ENCODE measurements around the gene CFAP90. TPM values are rescaled to one million over a fixed set of nuclear protein-coding genes. Genes with fewer than 3 reads are reported as not detected.
A peak's percentile ranks its signal among the peaks of the same experiment; 100 is the strongest.

Gene CFAP90
- total RNA-seq, 8 experiments from 2014 or later = 0.45 to 39.3 (median 1.2) TPM; not detected in 2

GRCh38 chr5:7844901-7845300, 6.0 kb downstream of the CFAP90 start:
- no peak for ATAC-seq (replicated peaks in 6 of 8)
- H3K4me1 ChIP-seq (replicated peaks in 1 of 2) = peaks cover 23 to 37% of the 10 kb centered on the region in 2 donors
- H3K27ac ChIP-seq = peak overlapping the region; percentile 20 to 61
- in situ Hi-C loops (cut with MboI; ENCODE audit: low pct_unique_long_range_greater_than_20kb in 2 of 9, low sequenced_read_pairs in 9 of 9, unreplicated experiment in 9 of 9) = no loop called here
- no peak overlapping the region for H3K4me3 ChIP-seq

DNA sequence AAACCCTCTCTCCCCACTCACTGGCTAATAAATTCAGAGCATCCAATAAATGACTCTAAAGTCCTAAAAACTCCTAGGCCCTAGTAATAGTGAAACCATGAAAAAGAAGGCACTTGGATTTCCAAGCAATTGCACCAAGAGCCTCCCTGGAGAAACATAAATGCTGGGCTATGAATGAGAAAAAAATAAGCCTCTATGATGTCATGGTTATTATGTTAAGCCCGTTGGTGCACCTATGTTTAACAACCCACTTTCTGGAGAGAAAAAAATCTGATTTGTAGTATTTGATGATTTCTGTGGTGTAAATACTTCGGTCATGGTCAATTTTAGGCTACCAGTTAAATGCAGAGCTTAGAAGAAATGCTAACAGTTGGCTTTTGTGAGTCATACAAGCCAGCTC, 8.4 kb downstream of the CFAP90 start:
- no peak for ATAC-seq (replicated peaks in 6 of 8)

GRCh38 chr5:7837403-7837802, 13.5 kb downstream of the CFAP90 start:
- Histone ChIP-seq H3K27ac (no peak overlapping the region), H3K4me3 (no peak overlapping the region), H3K4me1 (replicated peaks in 1 of 2) (peaks cover 0 to 6% of the 10 kb centered on the region in 2 donors)
- 0 to 80% (median 13%) methylated on average over 1 to 2 of the region's 3 CpGs; no CpG with 5 or more reads in 5 of the 10 experiments for WGBS, 10 experiments
- ATAC-seq (replicated peaks in 6 of 8) = peak in 1 of 8 experiments; percentile 25
- in situ Hi-C loops (cut with MboI; ENCODE audit: low pct_unique_long_range_greater_than_20kb in 2 of 9, low sequenced_read_pairs in 9 of 9, unreplicated experiment in 9 of 9) = no loop called here

More for the DNA sequence above, 8.4 kb downstream of the CFAP90 start:
- peaks cover 3 to 15% of the 10 kb centered on the region in 2 donors for H3K4me1 ChIP-seq (replicated peaks in 1 of 2)
- in situ Hi-C loops (cut with MboI; ENCODE audit: low pct_unique_long_range_greater_than_20kb in 2 of 9, low sequenced_read_pairs in 9 of 9, unreplicated experiment in 9 of 9) = no loop called here
- 0 to 83% (median 46%) methylated on average over 1 to 2 of the region's 2 CpGs for WGBS, 10 experiments
- no peak overlapping the region for H3K27ac ChIP-seq
- no peak overlapping the region for H3K4me3 ChIP-seq

DNA sequence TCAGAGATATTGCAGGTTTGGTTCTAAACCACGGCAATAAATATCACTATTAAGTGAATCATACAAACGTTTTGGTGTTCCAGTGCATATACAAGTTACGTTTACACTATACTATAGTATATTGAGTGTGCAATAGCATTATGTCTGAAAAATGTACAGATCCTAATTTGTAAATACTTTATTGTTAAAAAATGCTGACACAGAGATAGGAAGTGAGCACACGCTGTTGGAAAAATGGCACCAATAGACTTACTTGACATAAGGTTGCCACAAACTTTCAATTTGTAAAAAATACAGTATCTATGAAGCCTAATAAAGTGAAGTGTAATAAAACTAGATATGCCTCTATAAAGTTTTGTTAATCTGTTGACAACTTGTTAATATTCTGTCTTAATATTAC, 16.0 kb downstream of the CFAP90 start:
- in situ Hi-C loops (cut with MboI; ENCODE audit: low pct_unique_long_range_greater_than_20kb in 2 of 9, low sequenced_read_pairs in 9 of 9, unreplicated experiment in 9 of 9) = no loop called here
- WGBS, 10 experiments = 44 to 100% (median 83%) methylated on average over 1 to 4 of the region's 4 CpGs
- H3K27ac ChIP-seq = no peak overlapping the region
- peaks cover 0 to 4% of the 10 kb centered on the region in 2 donors for H3K4me1 ChIP-seq (replicated peaks in 1 of 2)
- no peak overlapping the region for H3K4me3 ChIP-seq
- no peak for ATAC-seq (replicated peaks in 6 of 8)

GRCh38 chr5:7828269-7828668, 22.7 kb downstream of the CFAP90 start:
- Histone ChIP-seq H3K27ac (no peak overlapping the region), H3K4me3 (no peak overlapping the region), H3K4me1 (replicated peaks in 1 of 2) (peaks cover 12 to 17% of the 10 kb centered on the region in 2 donors)
- WGBS, 10 experiments = 50 to 100% (median 86%) methylated on average over 1 to 10 of the region's 10 CpGs; no CpG with 5 or more reads in 1 of the 10 experiments
- in situ Hi-C loops (cut with MboI; ENCODE audit: low pct_unique_long_range_greater_than_20kb in 2 of 9, low sequenced_read_pairs in 9 of 9, unreplicated experiment in 9 of 9) = no loop called here
- no peak for ATAC-seq (replicated peaks in 6 of 8)

GRCh38 chr5:7827610-7828009, 23.3 kb downstream of the CFAP90 start:
- ATAC-seq (replicated peaks in 6 of 8) = peak in 3 of 8 experiments; percentile 69 to 94 (median 79)
- in situ Hi-C loops (cut with MboI; ENCODE audit: low pct_unique_long_range_greater_than_20kb in 2 of 9, low sequenced_read_pairs in 9 of 9, unreplicated experiment in 9 of 9) = no loop called here
- 6 to 96% (median 76%) methylated on average over 3 to 6 of the region's 6 CpGs for WGBS, 10 experiments
- H3K4me1 ChIP-seq (replicated peaks in 1 of 2) = peaks cover 14 to 23% of the 10 kb centered on the region in 2 donors
- H3K4me3 ChIP-seq = no peak overlapping the region
- H3K27ac ChIP-seq = no peak overlapping the region

- WGBS, 10 experiments = 80 to 100% (median 95%) methylated on average over 1 to 4 of the region's 11 CpGs; no CpG with 5 or more reads in 7 of the 10 experiments
- no peak for ATAC-seq (replicated peaks in 6 of 8)
- Histone ChIP-seq H3K27ac (no peak overlapping the region), H3K4me3 (no peak overlapping the region), H3K4me1 (replicated peaks in 1 of 2) (peaks cover 14 to 25% of the 10 kb centered on the region in 2 donors)
- in situ Hi-C loops (cut with MboI; ENCODE audit: low pct_unique_long_range_greater_than_20kb in 2 of 9, low sequenced_read_pairs in 9 of 9, unreplicated experiment in 9 of 9) = no loop called here
Measured at GRCh38 chr5:7825630-7826029, 25.3 kb downstream of the CFAP90 start.

DNA sequence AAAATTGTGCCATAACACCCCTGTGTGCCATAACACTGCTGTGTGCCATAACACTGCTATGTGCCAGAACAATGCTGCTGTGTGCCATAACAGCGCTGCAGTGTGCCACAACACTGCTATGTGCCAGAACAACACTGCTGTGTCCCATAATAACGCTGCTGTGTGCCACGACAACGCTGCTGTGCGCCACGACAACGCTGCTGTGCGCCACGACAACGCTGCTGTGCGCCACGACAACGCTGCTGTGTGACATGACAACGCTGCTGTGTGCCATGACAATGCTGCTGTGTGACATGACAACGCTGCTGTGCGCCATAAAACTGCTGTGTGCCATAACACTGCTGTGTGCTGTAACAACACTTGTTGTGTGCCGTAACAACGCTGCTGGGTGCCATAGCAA, 25.9 kb downstream of the CFAP90 start:
- Histone ChIP-seq H3K27ac (peak overlapping the region; percentile 18 to 36), H3K4me3 (no peak overlapping the region), H3K4me1 (replicated peaks in 1 of 2) (peaks cover 14 to 25% of the 10 kb centered on the region in 2 donors)
- WGBS, 10 experiments = 70 to 100% (median 90%) methylated on average over 1 to 14 of the region's 18 CpGs; no CpG with 5 or more reads in 2 of the 10 experiments
- in situ Hi-C loops (cut with MboI; ENCODE audit: low pct_unique_long_range_greater_than_20kb in 2 of 9, low sequenced_read_pairs in 9 of 9, unreplicated experiment in 9 of 9) = no loop called here
- no peak for ATAC-seq (replicated peaks in 6 of 8)

DNA sequence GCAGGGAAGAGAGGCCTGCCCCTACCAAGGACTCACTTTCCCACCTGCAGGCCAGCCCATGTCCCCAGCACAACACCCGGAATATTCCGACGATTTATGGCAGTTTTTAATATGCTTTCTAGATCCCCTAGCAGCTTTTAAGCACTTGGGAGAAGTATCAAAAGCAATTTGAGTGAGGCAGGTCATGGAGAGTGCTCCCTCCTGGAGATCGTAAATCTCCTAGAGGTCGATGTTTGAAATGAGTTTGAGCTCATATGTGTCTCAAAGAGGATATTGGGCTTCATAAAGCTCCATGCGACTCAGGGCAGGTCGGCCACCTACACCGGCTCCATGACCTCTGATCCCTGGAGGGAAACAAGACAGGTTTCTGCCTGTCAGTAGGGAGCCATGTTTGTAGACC, 27.3 kb downstream of the CFAP90 start:
- ATAC-seq (replicated peaks in 6 of 8) = peak in 5 of 8 experiments; percentile 42 to 91 (median 86)
- in situ Hi-C loops (cut with MboI; ENCODE audit: low pct_unique_long_range_greater_than_20kb in 2 of 9, low sequenced_read_pairs in 9 of 9, unreplicated experiment in 9 of 9) = no loop called here
- peak overlapping the region; percentile 18 to 36 for H3K27ac ChIP-seq
- H3K4me3 ChIP-seq = no peak overlapping the region
- 20 to 72% (median 50%) methylated on average over 1 to 5 of the region's 8 CpGs; no CpG with 5 or more reads in 1 of the 10 experiments for WGBS, 10 experiments
- H3K4me1 ChIP-seq (replicated peaks in 1 of 2) = peaks cover 14 to 25% of the 10 kb centered on the region in 2 donors

- 8 to 58% (median 33%) methylated on average over 1 to 3 of the region's 3 CpGs; no CpG with 5 or more reads in 6 of the 10 experiments for WGBS, 10 experiments
- Histone ChIP-seq H3K4me1 (replicated peaks in 1 of 2) (peaks cover 14 to 25% of the 10 kb centered on the region in 2 donors), H3K27ac (no peak overlapping the region), H3K4me3 (no peak overlapping the region)
- in situ Hi-C loops (cut with MboI; ENCODE audit: low pct_unique_long_range_greater_than_20kb in 2 of 9, low sequenced_read_pairs in 9 of 9, unreplicated experiment in 9 of 9) = no loop called here
- ATAC-seq (replicated peaks in 6 of 8) = peak in 5 of 8 experiments; percentile 33 to 68 (median 43)
Measured at GRCh38 chr5:7822449-7822848, 28.5 kb downstream of the CFAP90 start.

DNA sequence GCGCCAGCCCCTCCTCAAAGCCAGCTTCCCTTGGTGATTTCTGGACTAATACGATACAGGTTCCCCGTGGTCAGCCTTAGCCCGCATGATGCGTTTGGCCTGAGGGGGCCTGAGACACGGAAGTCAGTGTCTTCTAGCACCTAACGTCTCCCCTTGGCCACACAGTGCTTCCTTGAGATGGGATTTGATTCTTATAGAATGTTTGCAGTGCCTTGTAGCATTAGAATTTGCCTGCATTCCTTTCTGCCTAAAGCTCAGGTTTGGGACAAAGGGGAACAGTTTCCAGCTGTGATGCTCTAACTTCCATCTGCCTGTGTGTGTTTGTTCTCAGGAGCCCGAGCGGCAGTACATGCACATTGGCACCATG, 34.4 kb downstream of the CFAP90 start:
- WGBS, 10 experiments = 61 to 100% (median 87%) methylated on average over 1 to 7 of the region's 9 CpGs; no CpG with 5 or more reads in 4 of the 10 experiments
- in situ Hi-C loops (cut with MboI; ENCODE audit: low pct_unique_long_range_greater_than_20kb in 2 of 9, low sequenced_read_pairs in 9 of 9, unreplicated experiment in 9 of 9) = no loop called here
- Histone ChIP-seq H3K4me3 (no peak overlapping the region), H3K27ac (no peak overlapping the region), H3K4me1 (replicated peaks in 1 of 2) (peaks cover 2 to 5% of the 10 kb centered on the region in 2 donors)
- ATAC-seq (replicated peaks in 6 of 8) = peak in 6 of 8 experiments; percentile 12 to 34 (median 34)

GRCh38 chr5:7815892-7816534, 34.9 kb downstream of the CFAP90 start:
- WGBS, 10 experiments = 3 to 83% (median 27%) methylated on average over 1 to 8 of the region's 12 CpGs; no CpG with 5 or more reads in 2 of the 10 experiments
- in situ Hi-C loops (cut with MboI; ENCODE audit: low pct_unique_long_range_greater_than_20kb in 2 of 9, low sequenced_read_pairs in 9 of 9, unreplicated experiment in 9 of 9) = no loop called here
- ATAC-seq (replicated peaks in 6 of 8) = peak; percentile 96 to 100 (median 99)
- Histone ChIP-seq H3K4me1 (replicated peaks in 1 of 2) (peaks cover 2 to 5% of the 10 kb centered on the region in 2 donors), H3K27ac (no peak overlapping the region), H3K4me3 (no peak overlapping the region)

GRCh38 chr5:7814816-7815215, 36.1 kb downstream of the CFAP90 start:
- in situ Hi-C loops (cut with MboI; ENCODE audit: low pct_unique_long_range_greater_than_20kb in 2 of 9, low sequenced_read_pairs in 9 of 9, unreplicated experiment in 9 of 9) = no loop called here
- ATAC-seq (replicated peaks in 6 of 8) = no peak
- H3K27ac ChIP-seq = no peak overlapping the region

GRCh38 chr5:7813576-7813975, 37.4 kb downstream of the CFAP90 start:
- WGBS, 10 experiments = 24 to 100% (median 88%) methylated on average over 1 to 3 of the region's 3 CpGs; no CpG with 5 or more reads in 1 of the 10 experiments
- no peak for ATAC-seq (replicated peaks in 6 of 8)

More at GRCh38 chr5:7814816-7815215, 36.1 kb downstream of the CFAP90 start:
- H3K4me3 ChIP-seq = no peak overlapping the region
- WGBS, 10 experiments = 56 to 100% (median 80%) methylated on average over 1 to 8 of the region's 10 CpGs; no CpG with 5 or more reads in 3 of the 10 experiments
- H3K4me1 ChIP-seq (replicated peaks in 1 of 2) = peaks cover 2 to 5% of the 10 kb centered on the region in 2 donors

More at GRCh38 chr5:7813576-7813975, 37.4 kb downstream of the CFAP90 start:
- in situ Hi-C loops (cut with MboI; ENCODE audit: low pct_unique_long_range_greater_than_20kb in 2 of 9, low sequenced_read_pairs in 9 of 9, unreplicated experiment in 9 of 9) = no loop called here
- H3K4me1 ChIP-seq (replicated peaks in 1 of 2) = peaks cover 2 to 5% of the 10 kb centered on the region in 2 donors
- no peak overlapping the region for H3K4me3 ChIP-seq
- no peak overlapping the region for H3K27ac ChIP-seq
